ENCODE measurements around the gene NLRC5.

- TF ChIP-seq EZH2 (IDR thresholded peaks at IDR 0.05; ENCODE audit: borderline replicate concordance, low read length): no peak
- no peak for TF ChIP-seq CTCF (IDR thresholded peaks at IDR 0.05; ENCODE audit: low read length)
Observed at GRCh38 chr16:56980201-56980535, 9.2 kb upstream of the NLRC5 start.

Measured in OCI-LY1 (cell line).